ENCODE measurements around the gene ARX. TPM values are rescaled to one million over a fixed set of nuclear protein-coding genes. Genes with fewer than 3 reads are reported as not detected.

Gene ARX
- total RNA-seq, 1 experiment from 2014 or later = 0.22 TPM

GRCh38 chrX:25004485-25005032 is 11.2 kb downstream of the ARX start:
- H3K4me1 ChIP-seq (ENCODE audit: control insufficient read depth in 1 of 2, insufficient read depth in 2 of 2, low read length in 2 of 2) = no peaks in the 10 kb centered on the region
- ChIA-PET POLR2A (no interaction called here), RAD21 (ENCODE audit: low non-redundant PET in 1 of 2, low total read pairs in 2 of 2, uncharacterized antibody in 2 of 2, unreplicated experiment in 2 of 2) (no interaction called here), CTCF (no interaction called here)
- H2AFZ ChIP-seq (ENCODE audit: low read depth, low read length, poor library complexity, severe bottlenecking) = no peak overlapping the region
- intact Hi-C loops (cut with micrococcal nuclease) = no loop called here
- no peaks in the 10 kb centered on the region for H4K20me1 ChIP-seq (ENCODE audit: insufficient read depth)
- ATAC-seq (no peak), DNase-seq (ENCODE audit: low read depth, low spot score) (no peak)
- TF ChIP-seq RAD21 (IDR thresholded peaks at IDR 0.05; ENCODE audit: low read depth) = no peak
- H3K27me3 ChIP-seq (ENCODE audit: insufficient read depth, low read length) = no peaks in the 10 kb centered on the region
- BruUV-seq (replicated peaks) = no TSS peak
- no peak overlapping the region for H3K27ac ChIP-seq (ENCODE audit: low read depth, low read length)
- H3K36me3 ChIP-seq (ENCODE audit: control insufficient read depth in 1 of 2, insufficient read depth in 2 of 2, low read length in 2 of 2) = no peaks in the 10 kb centered on the region
- no peaks in the 10 kb centered on the region for H3K9me3 ChIP-seq (ENCODE audit: control insufficient read depth in 1 of 2, insufficient read depth in 1 of 2, low read depth in 1 of 2, low read length in 2 of 2)
- H3K9ac ChIP-seq (ENCODE audit: low read length) = no peak overlapping the region
- H3K4me3 ChIP-seq (replicated peaks in 1 of 2; ENCODE audit: low read depth in 1 of 2, low read length in 2 of 2) = no peak overlapping the region
- no peaks in the 10 kb centered on the region for H3K79me2 ChIP-seq (ENCODE audit: insufficient read depth, low read length)
- H3K4me2 ChIP-seq (ENCODE audit: low read length) = no peak overlapping the region
- no peaks in the 10 kb centered on the region for H3K9me2 ChIP-seq (ENCODE audit: insufficient read depth)

DNA sequence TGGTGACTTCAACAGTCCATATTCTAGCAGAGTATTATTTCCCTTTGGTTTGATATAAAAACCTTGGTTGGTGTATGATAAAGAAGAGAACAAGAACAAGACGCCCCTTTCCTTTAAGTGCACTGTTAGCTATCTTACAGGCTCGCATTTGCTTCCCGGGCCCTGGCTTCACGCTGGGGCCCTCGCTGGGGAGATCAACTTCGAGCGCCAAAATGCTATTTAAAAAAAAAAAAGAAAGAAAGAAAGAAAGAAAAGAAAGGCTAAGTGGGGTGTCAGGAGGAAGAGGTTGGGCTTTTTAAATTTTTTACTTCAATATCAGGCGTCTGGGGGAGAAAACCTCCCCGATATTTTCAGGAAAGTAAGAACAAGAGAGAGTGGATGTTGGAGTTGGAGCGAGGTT is 11.7 kb downstream of the ARX start:
- no peaks in the 10 kb centered on the region for H4K20me1 ChIP-seq (ENCODE audit: insufficient read depth)
- BruUV-seq (replicated peaks) = no TSS peak
- H3K9me2 ChIP-seq (ENCODE audit: insufficient read depth) = no peaks in the 10 kb centered on the region
- no peak overlapping the region for H3K4me2 ChIP-seq (ENCODE audit: low read length)
- no peak for ATAC-seq
- intact Hi-C loops (cut with micrococcal nuclease) = no loop called here
- H3K27ac ChIP-seq (ENCODE audit: low read depth, low read length) = no peak overlapping the region
- DNase-seq (ENCODE audit: low read depth, low spot score) = no peak
- no peaks in the 10 kb centered on the region for H3K36me3 ChIP-seq (ENCODE audit: control insufficient read depth in 1 of 2, insufficient read depth in 2 of 2, low read length in 2 of 2)
- H2AFZ ChIP-seq (ENCODE audit: low read depth, low read length, poor library complexity, severe bottlenecking) = no peak overlapping the region
- no peak overlapping the region for H3K9ac ChIP-seq (ENCODE audit: low read length)
- POLR2A ChIA-PET = no interaction called here
- no peaks in the 10 kb centered on the region for H3K27me3 ChIP-seq (ENCODE audit: insufficient read depth, low read length)
- CTCF ChIA-PET = no interaction called here
- no peak overlapping the region for H3K4me3 ChIP-seq (replicated peaks in 1 of 2; ENCODE audit: low read depth in 1 of 2, low read length in 2 of 2)
- no peaks in the 10 kb centered on the region for H3K9me3 ChIP-seq (ENCODE audit: control insufficient read depth in 1 of 2, insufficient read depth in 1 of 2, low read depth in 1 of 2, low read length in 2 of 2)
- TF ChIP-seq, protein P1, sequence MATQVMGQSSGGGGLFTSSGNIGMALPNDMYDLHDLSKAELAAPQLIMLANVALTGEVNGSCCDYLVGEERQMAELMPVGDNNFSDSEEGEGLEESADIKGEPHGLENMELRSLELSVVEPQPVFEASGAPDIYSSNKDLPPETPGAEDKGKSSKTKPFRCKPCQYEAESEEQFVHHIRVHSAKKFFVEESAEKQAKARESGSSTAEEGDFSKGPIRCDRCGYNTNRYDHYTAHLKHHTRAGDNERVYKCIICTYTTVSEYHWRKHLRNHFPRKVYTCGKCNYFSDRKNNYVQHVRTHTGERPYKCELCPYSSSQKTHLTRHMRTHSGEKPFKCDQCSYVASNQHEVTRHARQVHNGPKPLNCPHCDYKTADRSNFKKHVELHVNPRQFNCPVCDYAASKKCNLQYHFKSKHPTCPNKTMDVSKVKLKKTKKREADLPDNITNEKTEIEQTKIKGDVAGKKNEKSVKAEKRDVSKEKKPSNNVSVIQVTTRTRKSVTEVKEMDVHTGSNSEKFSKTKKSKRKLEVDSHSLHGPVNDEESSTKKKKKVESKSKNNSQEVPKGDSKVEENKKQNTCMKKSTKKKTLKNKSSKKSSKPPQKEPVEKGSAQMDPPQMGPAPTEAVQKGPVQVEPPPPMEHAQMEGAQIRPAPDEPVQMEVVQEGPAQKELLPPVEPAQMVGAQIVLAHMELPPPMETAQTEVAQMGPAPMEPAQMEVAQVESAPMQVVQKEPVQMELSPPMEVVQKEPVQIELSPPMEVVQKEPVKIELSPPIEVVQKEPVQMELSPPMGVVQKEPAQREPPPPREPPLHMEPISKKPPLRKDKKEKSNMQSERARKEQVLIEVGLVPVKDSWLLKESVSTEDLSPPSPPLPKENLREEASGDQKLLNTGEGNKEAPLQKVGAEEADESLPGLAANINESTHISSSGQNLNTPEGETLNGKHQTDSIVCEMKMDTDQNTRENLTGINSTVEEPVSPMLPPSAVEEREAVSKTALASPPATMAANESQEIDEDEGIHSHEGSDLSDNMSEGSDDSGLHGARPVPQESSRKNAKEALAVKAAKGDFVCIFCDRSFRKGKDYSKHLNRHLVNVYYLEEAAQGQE (IDR thresholded peaks at IDR 0.05; ENCODE audit: low read depth) = no peak
- TF ChIP-seq FOSL1 (IDR thresholded peaks at IDR 0.05; ENCODE audit: low read depth) (no peak), ZBTB33 (IDR thresholded peaks at IDR 0.05; ENCODE audit: extremely low read depth, insufficient replicate concordance, low read length) (no peak), SIN3A (IDR thresholded peaks at IDR 0.05; ENCODE audit: low read depth) (no peak), ELF1 (IDR thresholded peaks at IDR 0.05; ENCODE audit: borderline replicate concordance, low read depth) (no peak), POLR2AphosphoS5 (IDR thresholded peaks at IDR 0.05; ENCODE audit: low read depth, low read length) (no peak), YY1 (IDR thresholded peaks at IDR 0.05; ENCODE audit: extremely low read depth, insufficient replicate concordance, low read depth, low read length) (no peak), TCF7L2 (IDR thresholded peaks at IDR 0.05; ENCODE audit: borderline replicate concordance, extremely low read depth, insufficient read depth, insufficient read length) (no peak), EGR1 (IDR thresholded peaks at IDR 0.05; ENCODE audit: low read depth) (no peak), EZH2phosphoT487 (IDR thresholded peaks at IDR 0.05; ENCODE audit: borderline replicate concordance) (no peak), JUND (IDR thresholded peaks at IDR 0.05) (no peak), CEBPB (IDR thresholded peaks at IDR 0.05; ENCODE audit: low read depth) (no peak), CBX3 (IDR thresholded peaks at IDR 0.05; ENCODE audit: low read depth) (no peak), MAX (IDR thresholded peaks at IDR 0.05) (no peak)
- TF ChIP-seq, protein P2, sequence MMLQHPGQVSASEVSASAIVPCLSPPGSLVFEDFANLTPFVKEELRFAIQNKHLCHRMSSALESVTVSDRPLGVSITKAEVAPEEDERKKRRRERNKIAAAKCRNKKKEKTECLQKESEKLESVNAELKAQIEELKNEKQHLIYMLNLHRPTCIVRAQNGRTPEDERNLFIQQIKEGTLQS (IDR thresholded peaks at IDR 0.05) = no peak
- H3K79me2 ChIP-seq (ENCODE audit: insufficient read depth, low read length) = no peaks in the 10 kb centered on the region
- no peaks in the 10 kb centered on the region for H3K4me1 ChIP-seq (ENCODE audit: control insufficient read depth in 1 of 2, insufficient read depth in 2 of 2, low read length in 2 of 2)
- RAD21 ChIA-PET (ENCODE audit: low non-redundant PET in 1 of 2, low total read pairs in 2 of 2, uncharacterized antibody in 2 of 2, unreplicated experiment in 2 of 2) = no interaction called here

Measured in HCT116 (cell line).